Body of pancreas (tissue), 4 donors: ENCODE results near the gene BLZF1.

Experiments
- POLR2A ChIP-seq, 3 donors: fragments of 450-650 bp; IDR thresholded peaks; one replicate each; pipeline ENCODE4 v1.6.1; 2016; ENCODE audit warnings: antibody characterized with exemption in 3 of 3, mild to moderate bottlenecking in 2 of 3
- TF ChIP-seq, protein P1 (sequence below), 7 experiments: fragments of 450-650 bp in 4 of 7; fragments of 200-600 bp in 3 of 7; sonication (generic) in 3 of 7; IDR thresholded peaks; one replicate each; pipeline ENCODE4 v1.5.1; 2016 to 2019; ENCODE audit warnings: antibody characterized with exemption in 7 of 7

- TF ChIP-seq, protein P1, sequence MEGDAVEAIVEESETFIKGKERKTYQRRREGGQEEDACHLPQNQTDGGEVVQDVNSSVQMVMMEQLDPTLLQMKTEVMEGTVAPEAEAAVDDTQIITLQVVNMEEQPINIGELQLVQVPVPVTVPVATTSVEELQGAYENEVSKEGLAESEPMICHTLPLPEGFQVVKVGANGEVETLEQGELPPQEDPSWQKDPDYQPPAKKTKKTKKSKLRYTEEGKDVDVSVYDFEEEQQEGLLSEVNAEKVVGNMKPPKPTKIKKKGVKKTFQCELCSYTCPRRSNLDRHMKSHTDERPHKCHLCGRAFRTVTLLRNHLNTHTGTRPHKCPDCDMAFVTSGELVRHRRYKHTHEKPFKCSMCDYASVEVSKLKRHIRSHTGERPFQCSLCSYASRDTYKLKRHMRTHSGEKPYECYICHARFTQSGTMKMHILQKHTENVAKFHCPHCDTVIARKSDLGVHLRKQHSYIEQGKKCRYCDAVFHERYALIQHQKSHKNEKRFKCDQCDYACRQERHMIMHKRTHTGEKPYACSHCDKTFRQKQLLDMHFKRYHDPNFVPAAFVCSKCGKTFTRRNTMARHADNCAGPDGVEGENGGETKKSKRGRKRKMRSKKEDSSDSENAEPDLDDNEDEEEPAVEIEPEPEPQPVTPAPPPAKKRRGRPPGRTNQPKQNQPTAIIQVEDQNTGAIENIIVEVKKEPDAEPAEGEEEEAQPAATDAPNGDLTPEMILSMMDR (IDR thresholded peaks at IDR 0.05): no peak
- TF ChIP-seq POLR2A (IDR thresholded peaks at IDR 0.05): no peak
Measured at GRCh38 chr1:169347688-169348382, 20.2 kb upstream of the BLZF1 start.
